ENCODE results near the gene CDK14. TPM values are rescaled to one million over a fixed set of nuclear protein-coding genes. Genes with fewer than 3 reads are reported as not detected.

CDK14 gene
- total and polyA plus RNA-seq, 2 of the 8 experiments (the other 6 are each of a cell fraction or from before 2014, with no cell fraction given), result 5.5 to 47.3 TPM

DNA sequence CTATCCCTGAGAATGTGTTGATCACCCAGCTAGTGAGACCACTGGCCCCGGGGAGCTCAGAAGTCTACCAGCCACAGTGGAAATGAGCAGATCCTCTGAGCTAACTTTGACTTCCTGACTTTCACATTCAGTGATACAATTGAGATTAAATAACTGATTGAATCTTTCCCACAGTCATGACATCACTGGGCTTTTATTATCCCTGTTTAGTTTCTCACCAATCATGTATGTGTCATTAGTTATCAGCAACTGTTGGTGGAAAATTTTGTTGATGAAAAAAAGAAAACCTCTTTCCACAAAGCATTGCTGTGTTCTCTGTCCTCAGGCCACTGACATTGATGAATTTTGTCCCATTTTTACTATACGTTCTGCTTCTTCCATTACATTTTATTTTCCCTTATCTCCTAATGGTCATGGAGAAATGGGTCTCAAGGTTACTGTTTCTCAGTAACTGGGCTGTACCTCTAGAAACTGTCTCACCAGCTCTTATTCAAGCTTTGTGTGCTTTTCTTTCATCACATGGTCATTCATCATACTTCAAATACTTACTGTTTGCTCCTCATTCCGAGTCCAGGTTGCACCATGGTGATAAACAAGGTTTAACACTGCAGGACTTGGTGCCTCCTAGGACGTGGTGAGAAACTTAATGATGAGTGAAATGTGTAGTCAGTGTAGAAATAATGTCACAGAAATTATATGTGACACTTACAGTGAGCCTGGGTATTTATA, 304.7 kb downstream of the CDK14 start:
- Histone ChIP-seq H3K27ac (ENCODE audit: low read depth, low read length) (no peak overlapping the region), H3K4me2 (ENCODE audit: insufficient read depth in 1 of 2, low read depth in 2 of 2, low read length in 2 of 2) (no peak overlapping the region), H3K9me3 (ENCODE audit: insufficient read depth in 2 of 2, low read depth in 1 of 2, low read length in 1 of 2) (no peaks in the 10 kb centered on the region), H2AFZ (ENCODE audit: low read length) (no peak overlapping the region), H3K23ac (ENCODE audit: insufficient read length) (no peak overlapping the region), H2BK15ac (ENCODE audit: low read length) (no peak overlapping the region), H3K18ac (ENCODE audit: extremely low read depth, low read length) (no peak overlapping the region), H3K79me2 (ENCODE audit: control insufficient read depth in 1 of 2, insufficient read depth in 2 of 2, low read length in 2 of 2) (no peaks in the 10 kb centered on the region), H2BK5ac (ENCODE audit: low read depth, low read length) (no peak overlapping the region), H3K14ac (ENCODE audit: insufficient read length) (no peak overlapping the region), H3K4me3 (ENCODE audit: extremely low read depth in 1 of 4, insufficient read depth in 2 of 4, low read depth in 3 of 4, low read length in 4 of 4) (no peak overlapping the region), H2BK120ac (replicated peaks; ENCODE audit: low read depth, low read length) (no peak overlapping the region), H3K9ac (replicated peaks in 1 of 4; ENCODE audit: extremely low read depth in 1 of 4, low read depth in 3 of 4, low read length in 3 of 4) (no peak overlapping the region), H4K5ac (ENCODE audit: insufficient read length, low read depth, low read length) (no peak overlapping the region), H4K20me1 (replicated peaks in 1 of 2; ENCODE audit: control insufficient read depth in 1 of 2, insufficient read depth in 2 of 2, low read length in 2 of 2) (no peaks in the 10 kb centered on the region), H3K79me1 (ENCODE audit: low read depth, low read length) (no peaks in the 10 kb centered on the region), H3K4ac (replicated peaks; ENCODE audit: insufficient read length, low read depth, low read length) (no peak overlapping the region), H3K56ac (replicated peaks; ENCODE audit: insufficient read length, low read depth, low read length) (no peak overlapping the region), H2BK20ac (ENCODE audit: low read length) (no peak overlapping the region), H4K8ac (ENCODE audit: extremely low read depth, insufficient read depth, low read length) (no peak overlapping the region), H4K91ac (replicated peaks; ENCODE audit: insufficient read length, low read length) (no peak overlapping the region), H2BK12ac (ENCODE audit: low read depth, low read length) (no peak overlapping the region), H2AK5ac (ENCODE audit: low read depth, low read length) (no peak overlapping the region), H3K36me3 (ENCODE audit: control insufficient read depth in 2 of 4, insufficient read depth in 4 of 4, low read length in 3 of 4) (no peaks in the 10 kb centered on the region), H3K23me2 (ENCODE audit: low read depth, low read length) (no peaks in the 10 kb centered on the region), H3K27me3 (replicated peaks in 1 of 4; ENCODE audit: control insufficient read depth in 3 of 4, extremely low read depth in 1 of 4, insufficient read depth in 3 of 4, low read length in 3 of 4) (no peaks in the 10 kb centered on the region), H3K4me1 (replicated peaks in 1 of 4; ENCODE audit: control insufficient read depth in 3 of 4, insufficient read depth in 4 of 4, low read length in 3 of 4) (peaks cover 0 to 4% (median 2%) of the 10 kb centered on the region in 4 experiments; a peak in 3 of 7 replicates)
- WGBS, 2 experiments (ENCODE audit: extremely low coverage in 1 of 2, insufficient coverage in 1 of 2, insufficient read length in 1 of 2, insufficient replicate concordance in 2 of 2, low coverage in 1 of 2, low lambda C conversion rate in 2 of 2, missing lambda C conversion rate in 1 of 2), result 95% methylated on average over 4 of the region's 4 CpGs; no CpG with 5 or more reads in 1 of the 2 experiments
- CTCF ChIA-PET (ENCODE audit: partially characterized antibody), result no interaction called here
- DNase-seq (ENCODE audit: low read depth in 1 of 2, low spot score in 2 of 2) (no peak), FAIRE-seq (no peak)
- POLR2A ChIA-PET (ENCODE audit: partially characterized antibody), result no interaction called here
- TF ChIP-seq MAX (IDR thresholded peaks at IDR 0.05) (no peak), HDAC6 (IDR thresholded peaks at IDR 0.05; ENCODE audit: low read depth, low read length) (no peak), KDM4A (IDR thresholded peaks at IDR 0.05; ENCODE audit: low read depth, low read length, severe bottlenecking) (no peak), MAFK (IDR thresholded peaks at IDR 0.05; ENCODE audit: low read depth, low read length) (no peak), JUND (IDR thresholded peaks at IDR 0.05; ENCODE audit: low read length) (no peak), TCF12 (IDR thresholded peaks at IDR 0.05; ENCODE audit: low read depth, low read length) (no peak), EP300 (IDR thresholded peaks at IDR 0.05; ENCODE audit: borderline replicate concordance in 1 of 2, low read depth in 2 of 2, low read length in 2 of 2) (no peak)
